Measurements from ENCODE around the gene CLPX.
"Not testable (repeated sequence)": the region's sequence is repeated elsewhere in the genome, so short reads cannot be mapped to it uniquely, and the experiment has no call there.

GRCh38 chr15:65181582-65182353, 3.4 kb downstream of the CLPX start:
- TF ChIP-seq CTCF (conservative IDR thresholded peaks at IDR 0.05; ENCODE audit: low read length); EZH2phosphoT487 (IDR thresholded peaks at IDR 0.05; ENCODE audit: borderline replicate concordance): not testable (repeated sequence)
